HG03103 (cell line): ENCODE results near the gene RAB7B.

Source experiments
- ATAC-seq: cut with Tn5 transposase; IDR thresholded peaks from one replicate; pipeline ENCODE4 v1.9.1; 2021; ENCODE audit warnings: low read depth; ENCODE audit not compliant: unreplicated experiment

RAB7B gene

GRCh38 chr1:205930195-205930577 lies 73.0 kb downstream of the RAB7B start:
- ATAC-seq = no peak

- no peak for ATAC-seq
Measured at GRCh38 chr1:205929496-205930194, 73.5 kb downstream of the RAB7B start.

- no peak for ATAC-seq
Measured at GRCh38 chr1:205928317-205928716, 74.9 kb downstream of the RAB7B start.

GRCh38 chr1:205927676-205928075 lies 75.5 kb downstream of the RAB7B start:
- ATAC-seq = no peak

- no peak for ATAC-seq
Measured at GRCh38 chr1:205927247-205927646, 75.9 kb downstream of the RAB7B start.
